IMR-90 (cell line): ENCODE data around the gene EHF.

Experiments
- CTCF ChIP-seq: conservative IDR thresholded peaks from 2 replicates; pipeline ENCODE4 v1.5.1; 2012; ENCODE audit warnings: mild to moderate bottlenecking, low read depth, low read length, improper control_type of control experiment
- MAFK ChIP-seq: IDR thresholded peaks from 2 replicates; pipeline ENCODE4 v1.6.1; 2012; ENCODE audit warnings: low read depth, low read length, improper control_type of control experiment
- MAZ ChIP-seq: IDR thresholded peaks from 2 replicates; pipeline ENCODE4 v1.6.1; 2012; ENCODE audit warnings: low read depth, mild to moderate bottlenecking, low read length, improper control_type of control experiment, moderate library complexity, borderline replicate concordance
- NFE2L2 ChIP-seq: fragments of 150-350 bp; IDR thresholded peaks from 2 replicates; pipeline ENCODE4 v1.6.1; 2016; ENCODE audit warnings: low read depth, mild to moderate bottlenecking, low read length
- POLR2A ChIP-seq: IDR thresholded peaks from 2 replicates; pipeline ENCODE4 v1.6.1; 2012; ENCODE audit warnings: mild to moderate bottlenecking, low read depth, low read length
- RAD21 ChIP-seq: IDR thresholded peaks from 2 replicates; pipeline ENCODE4 v1.6.1; 2012; ENCODE audit warnings: low read length, improper control_type of control experiment
- SMC3 ChIP-seq: fragments of 150-350 bp; IDR thresholded peaks from 2 replicates; pipeline ENCODE4 v1.6.1; 2016; ENCODE audit warnings: low read depth, mild to moderate bottlenecking, antibody characterized with exemption, low read length, moderate library complexity
- TF ChIP-seq, protein P1 (sequence below): fragments of 150-350 bp; IDR thresholded peaks from 2 replicates; pipeline ENCODE4 v1.6.1; 2017; ENCODE audit warnings: mild to moderate bottlenecking, antibody characterized with exemption, low read length, low read depth

- TF ChIP-seq RAD21 (no peak), MAZ (no peak), CTCF (no peak), MAFK (no peak), SMC3 (no peak), POLR2A (no peak), NFE2L2 (no peak)
- TF ChIP-seq, protein P1, sequence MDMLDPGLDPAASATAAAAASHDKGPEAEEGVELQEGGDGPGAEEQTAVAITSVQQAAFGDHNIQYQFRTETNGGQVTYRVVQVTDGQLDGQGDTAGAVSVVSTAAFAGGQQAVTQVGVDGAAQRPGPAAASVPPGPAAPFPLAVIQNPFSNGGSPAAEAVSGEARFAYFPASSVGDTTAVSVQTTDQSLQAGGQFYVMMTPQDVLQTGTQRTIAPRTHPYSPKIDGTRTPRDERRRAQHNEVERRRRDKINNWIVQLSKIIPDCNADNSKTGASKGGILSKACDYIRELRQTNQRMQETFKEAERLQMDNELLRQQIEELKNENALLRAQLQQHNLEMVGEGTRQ: no peak
These were observed 37.5 kb downstream of the EHF start for GRCh38 chr11:34658071-34659015.
